HEK293T (cell line): ENCODE measurements around the gene SLC39A3.

Experiments used
- ARNT ChIP-seq: fragments of 450-650 bp; IDR thresholded peaks from 2 replicates; pipeline ENCODE4 v1.6.1; 2017; ENCODE audit warnings: mild to moderate bottlenecking
- BHLHE40 ChIP-seq: fragments of 450-650 bp; IDR thresholded peaks from 2 replicates; pipeline ENCODE4 v1.6.1; 2016; ENCODE audit warnings: mild to moderate bottlenecking, moderate library complexity, borderline replicate concordance
- ELF4 ChIP-seq: fragments of 450-650 bp; IDR thresholded peaks from 2 replicates; pipeline ENCODE4 v1.6.1; 2017; ENCODE audit warnings: antibody characterized with exemption
- FOXA1 ChIP-seq: fragments of 450-650 bp; IDR thresholded peaks from 2 replicates; pipeline ENCODE4 v1.6.1; 2016; ENCODE audit warnings: mild to moderate bottlenecking
- FOXK2 ChIP-seq: fragments of 450-650 bp; IDR thresholded peaks from 2 replicates; pipeline ENCODE4 v1.6.1; 2016; ENCODE audit warnings: mild to moderate bottlenecking
- FOXM1 ChIP-seq: fragments of 450-650 bp; IDR thresholded peaks from 2 replicates; pipeline ENCODE4 v1.6.1; 2017; ENCODE audit warnings: mild to moderate bottlenecking, borderline replicate concordance
- L3MBTL2 ChIP-seq: fragments of 450-650 bp; conservative IDR thresholded peaks from 2 replicates; pipeline ENCODE4 v1.6.1; 2016; ENCODE audit warnings: mild to moderate bottlenecking
- NFRKB ChIP-seq: fragments of 450-650 bp; IDR thresholded peaks from 2 replicates; pipeline ENCODE4 v1.6.1; 2016; ENCODE audit warnings: mild to moderate bottlenecking, moderate library complexity

GRCh38 chr19:2768365-2769132 is 28.7 kb upstream of the SLC39A3 start:
- TF ChIP-seq NFRKB, result no peak
- TF ChIP-seq FOXM1, result no peak
- TF ChIP-seq FOXK2, result no peak
- no peak for TF ChIP-seq BHLHE40
- TF ChIP-seq ELF4, result no peak
- TF ChIP-seq FOXA1, result no peak
- TF ChIP-seq ARNT, result no peak
- TF ChIP-seq L3MBTL2, result no peak
